HG03139 (cell line): Measurements from ENCODE around the gene APOD.

Experiments
- ATAC-seq: cut with Tn5 transposase; IDR thresholded peaks from one replicate; pipeline ENCODE4 v1.9.1; 2021; ENCODE audit not compliant: unreplicated experiment

The APOD gene

DNA sequence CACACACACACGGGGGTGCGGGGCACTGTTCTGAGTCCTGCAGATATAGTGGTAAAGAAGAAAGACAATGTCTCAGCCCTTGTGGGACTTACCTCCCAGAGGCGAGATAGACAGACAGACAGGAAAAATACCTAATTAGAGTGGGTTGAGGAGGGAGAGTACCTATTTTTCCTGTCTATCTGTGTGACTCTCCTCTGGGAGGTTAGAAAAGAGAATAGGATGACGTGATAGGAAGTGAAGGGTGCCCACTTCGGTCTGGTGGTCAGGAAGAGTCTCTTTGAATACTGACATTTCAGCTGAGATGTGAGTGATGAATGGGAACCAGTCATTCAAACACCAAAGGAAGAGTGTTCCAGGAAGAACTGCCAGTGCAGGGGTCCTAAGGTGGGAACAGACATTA is 4.1 kb upstream of the APOD start:
- ATAC-seq, result no peak

DNA sequence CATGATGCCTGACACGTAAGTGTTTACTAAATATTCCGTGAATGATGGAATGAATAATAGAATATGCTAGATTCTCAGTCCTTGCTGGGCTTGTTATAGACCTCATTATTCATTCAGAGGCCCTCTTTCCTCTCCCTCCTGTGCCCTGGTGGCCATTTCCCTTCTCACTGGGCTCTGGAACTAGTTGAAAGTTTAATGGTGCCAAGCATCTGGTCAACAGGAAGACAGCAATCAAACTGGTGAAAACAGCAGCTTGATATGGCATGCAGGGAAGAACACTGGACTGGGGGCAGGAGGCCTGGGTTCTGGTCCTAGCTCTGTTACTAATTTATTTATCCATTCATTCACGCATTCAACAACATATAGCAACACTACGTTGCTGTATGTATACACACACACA is 3.7 kb upstream of the APOD start:
- ATAC-seq, result no peak

- ATAC-seq, result no peak
These were observed 767 bp upstream of the APOD start for GRCh38 chr3:195584543-195584870.

- no peak for ATAC-seq
These were observed 793 bp downstream of the APOD start for GRCh38 chr3:195582947-195583346.

GRCh38 chr3:195580744-195581443 is 2.8 kb downstream of the APOD start:
- no peak for ATAC-seq

GRCh38 chr3:195579281-195579680 is 4.5 kb downstream of the APOD start:
- ATAC-seq, result no peak

DNA sequence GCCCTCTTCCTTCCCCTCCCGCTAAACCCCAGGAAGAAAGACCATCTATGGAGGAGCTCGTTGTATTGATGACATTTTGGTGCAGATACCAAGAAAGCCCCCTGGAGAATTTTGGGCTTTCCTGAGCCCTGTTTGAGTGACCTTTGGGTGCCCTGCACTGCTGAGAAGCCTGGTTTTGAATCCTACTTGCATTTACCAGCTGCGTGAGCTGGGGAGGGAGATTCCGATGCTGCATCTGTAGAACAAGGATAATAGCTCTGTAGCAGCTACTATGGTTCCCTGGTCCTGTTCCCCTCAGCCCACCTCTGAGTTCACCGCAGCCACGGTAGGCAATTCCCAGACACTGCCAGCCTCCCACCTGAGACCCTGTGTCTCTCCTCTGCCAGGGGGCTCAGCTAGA is 5.2 kb downstream of the APOD start:
- no peak for ATAC-seq

- ATAC-seq, result no peak
These were observed 6.0 kb downstream of the APOD start for GRCh38 chr3:195577645-195578177.

GRCh38 chr3:195574497-195575304 is 9.0 kb downstream of the APOD start:
- ATAC-seq, result no peak

- no peak for ATAC-seq
These were observed 9.9 kb downstream of the APOD start for GRCh38 chr3:195573611-195574496.

GRCh38 chr3:195571361-195571760 is 12.4 kb downstream of the APOD start:
- no peak for ATAC-seq

GRCh38 chr3:195570912-195571311 is 12.8 kb downstream of the APOD start:
- no peak for ATAC-seq

DNA sequence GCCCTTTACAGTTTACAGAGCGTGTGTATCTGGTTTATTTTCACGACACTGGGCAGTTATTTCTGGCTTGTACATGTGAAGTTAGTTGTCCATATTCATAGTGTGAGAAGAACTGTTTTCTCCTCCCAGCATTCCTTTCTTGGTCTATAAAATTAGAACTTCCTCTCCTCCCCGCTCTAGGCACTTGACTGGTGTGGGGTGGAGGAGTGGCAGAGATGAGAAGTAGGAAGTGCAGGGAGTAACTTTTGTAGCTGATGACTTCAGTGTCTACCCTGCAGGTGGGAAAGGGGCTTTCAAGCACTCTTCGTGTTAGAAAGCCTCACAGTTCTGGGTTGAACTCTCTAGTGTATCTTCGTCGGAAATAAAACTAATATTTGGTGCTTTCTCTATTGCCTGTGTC is 13.4 kb downstream of the APOD start:
- ATAC-seq, result no peak

GRCh38 chr3:195568630-195569029 is 15.1 kb downstream of the APOD start:
- ATAC-seq, result no peak

DNA sequence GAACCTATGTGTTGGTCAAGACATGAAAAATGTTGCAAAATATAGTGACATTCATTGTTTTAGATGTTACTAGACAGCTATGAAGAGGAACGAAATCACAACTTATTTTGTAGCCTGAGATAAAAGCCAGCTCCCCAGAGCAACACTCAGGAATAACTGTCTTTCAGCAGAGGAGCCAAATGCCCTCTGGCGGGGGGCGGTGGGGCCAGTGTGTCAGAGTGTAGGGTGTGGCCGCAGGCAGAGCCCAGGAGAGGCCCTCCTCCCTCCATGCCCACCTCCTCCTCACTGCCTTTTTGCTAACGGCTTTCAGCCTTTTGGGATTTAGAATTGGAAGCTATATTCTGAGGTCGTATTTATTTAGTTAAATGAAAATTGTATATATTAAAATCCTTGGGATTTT is 16.9 kb downstream of the APOD start:
- no peak for ATAC-seq

DNA sequence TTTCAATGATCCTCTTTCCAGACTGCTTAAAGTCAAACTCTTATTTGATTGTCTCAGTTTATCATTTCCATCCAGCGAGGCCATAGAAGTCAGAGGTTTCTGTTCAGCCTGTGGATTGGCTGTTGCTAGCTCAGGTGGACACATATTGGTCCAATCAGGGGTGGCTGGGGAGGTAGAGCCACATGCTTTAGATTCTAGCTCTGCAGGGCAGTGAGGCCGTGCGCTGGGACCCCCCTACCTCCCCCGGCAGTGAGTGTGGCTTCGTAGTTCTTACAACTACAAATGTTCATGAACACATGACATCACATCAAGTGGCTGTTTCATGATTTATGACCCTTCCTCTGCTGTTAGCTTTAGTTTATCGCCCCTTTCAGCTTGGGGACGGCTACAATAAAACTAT is 18.0 kb downstream of the APOD start:
- ATAC-seq, result no peak

DNA sequence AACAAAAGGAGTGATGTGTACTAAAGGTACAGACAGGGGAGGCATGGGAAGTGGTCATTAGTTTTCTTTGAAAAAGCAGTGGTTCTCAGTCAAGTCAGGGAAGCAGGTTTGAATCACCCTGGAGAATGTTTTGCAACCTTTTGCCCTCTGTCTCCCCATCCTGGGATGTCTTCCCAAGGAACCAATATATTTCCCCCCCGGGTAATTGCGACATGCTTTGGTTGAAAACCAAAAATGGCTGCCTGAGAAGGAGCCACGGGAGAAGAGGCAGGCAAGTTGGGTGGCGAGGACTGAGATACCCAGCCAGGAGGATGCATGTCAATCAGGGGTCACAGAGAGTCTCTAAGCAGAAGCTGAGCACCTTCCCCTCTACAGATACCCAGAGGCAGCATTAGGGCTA is 20.4 kb downstream of the APOD start:
- no peak for ATAC-seq

DNA sequence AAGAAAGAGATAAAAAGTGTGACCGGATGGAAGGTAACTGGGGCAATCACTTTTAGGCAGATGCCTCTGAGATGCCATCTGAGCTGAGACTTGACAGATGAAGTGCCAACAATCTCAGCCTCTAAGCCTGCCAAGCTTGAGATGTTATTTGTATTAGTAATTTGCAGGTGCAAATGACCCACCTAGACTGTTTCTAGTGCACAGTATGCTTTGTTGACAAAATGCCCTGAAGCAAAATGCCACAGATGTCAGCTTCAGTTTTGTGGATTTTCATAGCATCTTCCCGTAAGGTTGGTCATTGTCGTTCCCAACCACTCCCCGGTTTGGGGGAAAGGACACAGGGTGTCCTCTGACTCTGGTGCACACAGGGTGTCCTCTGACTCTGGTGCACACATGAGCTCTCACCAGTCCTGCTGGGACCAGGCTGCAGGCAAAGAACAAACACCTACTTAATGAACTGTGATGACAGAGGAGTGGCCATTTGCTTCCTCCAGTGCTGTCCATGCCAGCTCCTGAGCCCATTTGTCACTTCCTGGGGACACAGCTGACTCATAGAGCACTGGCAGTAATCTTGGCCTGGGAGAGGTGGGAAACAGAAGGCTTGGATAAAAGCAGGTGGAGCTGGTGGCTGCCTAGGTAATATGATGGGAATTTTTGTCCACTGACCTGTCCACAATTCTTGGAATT is 23.9 kb downstream of the APOD start:
- ATAC-seq, result no peak

DNA sequence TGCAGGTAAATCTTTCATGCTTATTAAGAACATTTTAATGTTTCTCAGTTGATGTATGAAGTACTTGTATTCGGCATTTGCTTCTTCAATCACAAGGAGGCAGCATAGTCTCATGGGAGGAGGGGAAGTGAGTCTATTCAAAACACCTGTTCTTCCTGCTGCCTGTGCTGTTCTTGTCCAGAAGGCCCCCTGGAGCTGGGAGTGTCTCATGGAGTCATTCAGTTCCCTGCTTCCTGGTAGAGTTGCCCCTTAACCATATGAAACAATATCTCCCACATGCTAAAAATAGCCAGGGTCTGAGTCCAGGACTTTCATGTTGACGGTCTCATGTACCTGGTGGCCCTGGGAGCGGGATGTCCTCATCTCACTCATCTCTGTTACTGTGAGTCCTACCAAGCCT is 25.1 kb downstream of the APOD start:
- no peak for ATAC-seq

DNA sequence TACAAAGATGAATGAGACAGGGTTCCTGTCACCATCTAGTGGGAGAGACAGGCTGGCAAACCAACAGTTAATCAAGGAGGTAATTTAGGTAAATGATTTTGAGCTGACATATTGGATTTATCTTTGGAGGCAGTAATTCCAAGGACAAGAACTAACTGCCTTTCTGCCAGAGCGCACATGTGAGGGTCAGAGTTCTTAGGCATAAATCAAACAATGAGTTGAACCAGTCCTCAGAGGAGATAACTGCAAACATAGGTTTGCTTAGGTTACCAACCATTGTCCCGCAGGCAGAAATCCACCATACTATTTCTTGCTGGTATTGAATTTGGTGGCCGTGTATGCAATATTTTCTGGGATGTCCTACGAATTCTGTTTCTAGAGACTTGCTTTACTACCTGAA is 26.4 kb downstream of the APOD start:
- no peak for ATAC-seq

GRCh38 chr3:195556390-195556789 is 27.4 kb downstream of the APOD start:
- no peak for ATAC-seq
